Gastrocnemius medialis (tissue), 4 donors: Measurements from ENCODE around the gene SHH.

Experiments used
- CTCF ChIP-seq, 5 experiments: fragments of 450-650 bp in 3 of 5; fragments of 200-600 bp in 2 of 5; sonication (generic) in 2 of 5; IDR thresholded peaks in 4 of 5; conservative IDR thresholded peaks in 1 of 5; 1 replicate in 4 of 5; 2 replicates in 1 of 5; pipeline ENCODE4 v1.5.1; 2016 to 2019; ENCODE audit warnings: antibody characterized with exemption in 5 of 5, mild to moderate bottlenecking in 3 of 5, moderate library complexity in 3 of 5
- POLR2A ChIP-seq, 2 donors: fragments of 450-650 bp; IDR thresholded peaks; one replicate each; pipeline ENCODE4 v1.6.1; 2017; ENCODE audit warnings: antibody characterized with exemption in 2 of 2, mild to moderate bottlenecking in 2 of 2, moderate library complexity in 2 of 2

- TF ChIP-seq CTCF (IDR thresholded peaks at IDR 0.05 in 4 of 5, conservative IDR thresholded peaks at IDR 0.05 in 1 of 5) (no peak), POLR2A (IDR thresholded peaks at IDR 0.05) (no peak)
Measured at GRCh38 chr7:155816996-155817395, 4.7 kb upstream of the SHH start.
